ENCODE data around the gene UCP2.

DNA sequence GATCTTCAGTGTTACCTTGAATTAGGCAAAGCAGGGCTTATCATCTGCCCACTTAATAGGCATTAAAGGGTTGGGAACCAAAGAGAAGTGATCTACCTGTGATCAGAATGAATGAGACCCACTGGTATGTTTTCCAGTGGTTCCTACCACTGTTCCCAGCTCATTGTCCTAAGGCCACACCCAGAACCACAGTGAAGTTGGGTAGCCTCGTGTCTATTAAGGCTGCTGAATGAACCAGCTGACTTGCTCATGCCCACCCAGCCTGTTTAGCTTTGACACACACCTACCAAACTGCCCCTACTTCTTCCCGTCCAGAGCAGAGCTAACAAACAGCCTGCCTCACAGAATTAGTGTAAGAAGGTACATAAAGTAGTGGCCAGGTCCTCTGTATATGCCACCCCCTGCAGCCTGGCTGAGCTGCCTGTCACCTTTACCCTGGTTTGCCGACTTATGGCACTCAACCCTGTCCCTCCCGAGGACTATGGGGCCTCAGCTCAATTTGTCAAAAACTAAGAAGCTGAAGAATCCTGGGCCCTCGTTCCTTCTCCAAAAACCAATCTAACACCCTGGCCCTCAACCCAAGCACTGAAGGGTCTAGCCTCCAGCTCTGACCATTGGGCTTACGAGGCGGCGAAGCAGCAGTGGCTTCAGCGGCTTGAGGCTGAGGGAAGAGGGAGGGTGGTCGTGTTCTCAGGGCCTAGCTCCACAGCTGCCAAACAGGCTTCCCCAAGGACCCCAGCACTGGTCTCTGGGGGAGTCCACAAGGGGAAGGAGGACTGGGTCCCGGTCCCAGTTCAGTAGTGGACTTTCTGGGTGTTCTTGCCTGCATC is 9.8 kb downstream of the UCP2 start:
- TF ChIP-seq, protein P1, sequence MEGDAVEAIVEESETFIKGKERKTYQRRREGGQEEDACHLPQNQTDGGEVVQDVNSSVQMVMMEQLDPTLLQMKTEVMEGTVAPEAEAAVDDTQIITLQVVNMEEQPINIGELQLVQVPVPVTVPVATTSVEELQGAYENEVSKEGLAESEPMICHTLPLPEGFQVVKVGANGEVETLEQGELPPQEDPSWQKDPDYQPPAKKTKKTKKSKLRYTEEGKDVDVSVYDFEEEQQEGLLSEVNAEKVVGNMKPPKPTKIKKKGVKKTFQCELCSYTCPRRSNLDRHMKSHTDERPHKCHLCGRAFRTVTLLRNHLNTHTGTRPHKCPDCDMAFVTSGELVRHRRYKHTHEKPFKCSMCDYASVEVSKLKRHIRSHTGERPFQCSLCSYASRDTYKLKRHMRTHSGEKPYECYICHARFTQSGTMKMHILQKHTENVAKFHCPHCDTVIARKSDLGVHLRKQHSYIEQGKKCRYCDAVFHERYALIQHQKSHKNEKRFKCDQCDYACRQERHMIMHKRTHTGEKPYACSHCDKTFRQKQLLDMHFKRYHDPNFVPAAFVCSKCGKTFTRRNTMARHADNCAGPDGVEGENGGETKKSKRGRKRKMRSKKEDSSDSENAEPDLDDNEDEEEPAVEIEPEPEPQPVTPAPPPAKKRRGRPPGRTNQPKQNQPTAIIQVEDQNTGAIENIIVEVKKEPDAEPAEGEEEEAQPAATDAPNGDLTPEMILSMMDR (conservative IDR thresholded peaks at IDR 0.05; ENCODE audit: low read length), result no peak
- no peak for TF ChIP-seq EZH2phosphoT487 (IDR thresholded peaks at IDR 0.05; ENCODE audit: borderline replicate concordance)

All from Loucy (cell line).